H1 (cell line): Measurements from ENCODE around the gene C22orf23. TPM values are rescaled to one million over a fixed set of nuclear protein-coding genes. Genes with fewer than 3 reads are reported as not detected.

Source experiments
- CTCF ChIA-PET: fragments of 300-600 bp; sonication (Branson Sonifier 250); formaldehyde crosslinking; loops from one replicate; lab custom pipeline; 2021; ENCODE audit not compliant: partially characterized antibody; lab: Charles Lee
- POLR2A ChIA-PET: fragments of 300-600 bp; sonication (Branson Sonifier 250); formaldehyde crosslinking; loops from one replicate; lab custom pipeline; 2021; ENCODE audit warnings: inconsistent platforms; ENCODE audit not compliant: partially characterized antibody; lab: Charles Lee
- DNase-seq, 2 experiments: peaks; one replicate each; pipeline versions ENCODE4 v3.0.0 to v3.0.0-alpha.2; 2010 to 2022; ENCODE audit warnings: low spot score in 2 of 2, low read depth in 1 of 2, mixed read lengths in 1 of 2
- FAIRE-seq: peaks from 2 replicates; lab custom pipeline; 2011; peaks lifted over from hg19 to GRCh38; lab: Jason Lieb, UNC
- H2AFZ ChIP-seq: 2 replicates; pipeline ENCODE4 v1.8.1; 2012; ENCODE audit warnings: low read length, inconsistent platforms
- H2AK5ac ChIP-seq: 2 replicates; pipeline ENCODE4 v1.6.1; 2013; ENCODE audit warnings: low read depth, low read length
- H2BK120ac ChIP-seq: replicated peaks from 2 replicates; pipeline ENCODE3; 2013; ENCODE audit warnings: low read depth, low read length, inconsistent platforms
- H2BK12ac ChIP-seq: 2 replicates; pipeline ENCODE4 v1.6.1; 2013; ENCODE audit warnings: low read depth, low read length
- H2BK15ac ChIP-seq: 2 replicates; pipeline ENCODE4 v1.6.1; 2013; ENCODE audit warnings: low read length
- H2BK20ac ChIP-seq: 2 replicates; pipeline ENCODE4 v1.6.1; 2013; ENCODE audit warnings: low read length
- H2BK5ac ChIP-seq: 2 replicates; pipeline ENCODE4 v1.6.1; 2013; ENCODE audit warnings: low read depth, low read length
- H3K14ac ChIP-seq: 2 replicates; pipeline ENCODE4 v1.6.1; 2013; ENCODE audit warnings: inconsistent platforms; ENCODE audit not compliant: insufficient read length
- H3K18ac ChIP-seq: 2 replicates; pipeline ENCODE4 v1.6.1; 2013; ENCODE audit warnings: low read length; ENCODE audit errors: extremely low read depth
- H3K23ac ChIP-seq: 2 replicates; pipeline ENCODE4 v1.6.1; 2013; ENCODE audit warnings: inconsistent platforms; ENCODE audit not compliant: insufficient read length
- H3K23me2 ChIP-seq: 2 replicates; pipeline ENCODE4 v1.6.1; 2013; ENCODE audit warnings: low read depth, low read length
- H3K27ac ChIP-seq: 2 replicates; pipeline ENCODE4 v1.6.1; 2011; ENCODE audit warnings: low read depth, low read length, inconsistent platforms
- H3K27me3 ChIP-seq, 4 experiments: replicated peaks in 1 of 4; 1 replicate in 1 of 4; 2 replicates in 3 of 4; pipeline versions ENCODE4 v1.6.1 to v1.8.1; 2011 to 2013; ENCODE audit warnings: low read length in 3 of 4, mild to moderate bottlenecking in 3 of 4, inconsistent platforms in 2 of 4, mixed read lengths in 2 of 4, moderate library complexity in 1 of 4; ENCODE audit not compliant: control insufficient read depth in 3 of 4, insufficient read depth in 3 of 4; ENCODE audit errors: extremely low read depth in 1 of 4
- H3K36me3 ChIP-seq, 4 experiments: 2 replicates each; pipeline versions ENCODE4 v1.6.1 to v1.8.1; 2011 to 2013; ENCODE audit warnings: mild to moderate bottlenecking in 4 of 4, low read length in 3 of 4, moderate library complexity in 2 of 4, control low read depth in 1 of 4, inconsistent platforms in 1 of 4; ENCODE audit not compliant: insufficient read depth in 4 of 4, control insufficient read depth in 2 of 4
- H3K4ac ChIP-seq: replicated peaks from 2 replicates; pipeline ENCODE3; 2013; ENCODE audit warnings: low read length, low read depth, mixed read lengths, inconsistent platforms; ENCODE audit not compliant: insufficient read length
- H3K4me1 ChIP-seq, 4 experiments: replicated peaks in 1 of 4; 1 replicate in 1 of 4; 2 replicates in 3 of 4; pipeline versions ENCODE4 v1.6.1 to v1.8.1; 2011 to 2013; ENCODE audit warnings: low read length in 3 of 4, inconsistent platforms in 2 of 4, mixed read lengths in 1 of 4; ENCODE audit not compliant: insufficient read depth in 4 of 4, control insufficient read depth in 3 of 4
- H3K4me2 ChIP-seq, 2 experiments: 2 replicates each; pipeline versions ENCODE4 v1.6.1 to v1.8.1; 2011 to 2013; ENCODE audit warnings: low read depth in 2 of 2, low read length in 2 of 2, control low read depth in 1 of 2, inconsistent platforms in 1 of 2, mild to moderate bottlenecking in 1 of 2; ENCODE audit not compliant: insufficient read depth in 1 of 2
- H3K4me3 ChIP-seq, 4 experiments: fragments of 200-600, 300-600 bp in 1 of 4; sonication (generic), shearing (Covaris generic), sonication (Bioruptor Twin) in 1 of 4; 2 replicates each; pipeline versions ENCODE4 v1.5.1 to v1.8.1; 2011 to 2016; ENCODE audit warnings: low read length in 4 of 4, low read depth in 3 of 4, control low read depth in 2 of 4, inconsistent platforms in 2 of 4, mild to moderate bottlenecking in 2 of 4, mixed read lengths in 1 of 4, moderate library complexity in 1 of 4; ENCODE audit not compliant: insufficient read depth in 2 of 4; ENCODE audit errors: extremely low read depth in 1 of 4
- H3K56ac ChIP-seq: replicated peaks from 2 replicates; pipeline ENCODE3; 2013; ENCODE audit warnings: low read depth, mild to moderate bottlenecking, mixed read lengths, low read length, inconsistent platforms; ENCODE audit not compliant: insufficient read length
- H3K79me1 ChIP-seq: 2 replicates; pipeline ENCODE4 v1.6.1; 2013; ENCODE audit warnings: low read depth, low read length, control low read depth
- H3K79me2 ChIP-seq, 2 experiments: 2 replicates each; pipeline versions ENCODE4 v1.6.1 to v1.8.1; 2012 to 2013; ENCODE audit warnings: low read length in 2 of 2, mild to moderate bottlenecking in 2 of 2, inconsistent platforms in 1 of 2; ENCODE audit not compliant: insufficient read depth in 2 of 2, control insufficient read depth in 1 of 2
- H3K9ac ChIP-seq, 4 experiments: replicated peaks in 1 of 4; 1 replicate in 1 of 4; 2 replicates in 3 of 4; pipeline versions ENCODE4 v1.6.1 to v1.8.1; 2011 to 2013; ENCODE audit warnings: low read depth in 3 of 4, low read length in 3 of 4, control low read depth in 2 of 4, mild to moderate bottlenecking in 2 of 4, moderate library complexity in 2 of 4, inconsistent platforms in 1 of 4; ENCODE audit errors: extremely low read depth in 1 of 4
- H3K9me3 ChIP-seq, 2 experiments: 2 replicates each; pipeline versions ENCODE4 v1.6.1 to v1.8.1; 2012 to 2013; ENCODE audit warnings: mild to moderate bottlenecking in 2 of 2, moderate library complexity in 2 of 2, control low read depth in 1 of 2, inconsistent platforms in 1 of 2, low read depth in 1 of 2, low read length in 1 of 2, mixed read lengths in 1 of 2; ENCODE audit not compliant: insufficient read depth in 2 of 2
- H4K20me1 ChIP-seq, 2 experiments: replicated peaks in 1 of 2; 2 replicates each; pipeline versions ENCODE3 to v1.8.1; 2011 to 2013; ENCODE audit warnings: inconsistent platforms in 2 of 2, low read length in 2 of 2, mild to moderate bottlenecking in 1 of 2; ENCODE audit not compliant: insufficient read depth in 2 of 2, control insufficient read depth in 1 of 2
- H4K5ac ChIP-seq: 2 replicates; pipeline ENCODE4 v1.6.1; 2013; ENCODE audit warnings: low read length, low read depth, mixed read lengths, inconsistent platforms; ENCODE audit not compliant: insufficient read length
- H4K8ac ChIP-seq: 2 replicates; pipeline ENCODE4 v1.8.0; 2013; ENCODE audit warnings: mild to moderate bottlenecking, moderate library complexity, low read length, inconsistent platforms; ENCODE audit not compliant: insufficient read depth; ENCODE audit errors: extremely low read depth
- H4K91ac ChIP-seq: replicated peaks from 2 replicates; pipeline ENCODE3; 2013; ENCODE audit warnings: low read length, mixed read lengths, inconsistent platforms; ENCODE audit not compliant: insufficient read length
- HDAC6 ChIP-seq: IDR thresholded peaks from one replicate; pipeline ENCODE4 v1.7.1; 2012; ENCODE audit warnings: low read depth, mild to moderate bottlenecking, inconsistent platforms, low read length, moderate library complexity
- JUN ChIP-seq: IDR thresholded peaks from 2 replicates; pipeline ENCODE4 v1.6.1; 2011; ENCODE audit warnings: low read depth, mild to moderate bottlenecking, improper control_type of control experiment, low read length
- PHF8 ChIP-seq: fragments of 200-600 bp; sonication (generic); conservative IDR thresholded peaks from 2 replicates; pipeline ENCODE4 v1.7.1; 2012; ENCODE audit warnings: low read depth, mild to moderate bottlenecking, inconsistent platforms, low read length, moderate library complexity
- POU5F1 ChIP-seq: IDR thresholded peaks from 2 replicates; pipeline ENCODE4 v1.6.1; 2011; ENCODE audit warnings: low read depth, mild to moderate bottlenecking, low read length, moderate library complexity
- RAD21 ChIP-seq, 2 experiments: IDR thresholded peaks in 1 of 2; conservative IDR thresholded peaks in 1 of 2; 2 replicates each; pipeline ENCODE4 v1.6.1; 2011; ENCODE audit warnings: low read depth in 2 of 2, low read length in 2 of 2, improper control_type of control experiment in 1 of 2, inconsistent platforms in 1 of 2, mild to moderate bottlenecking in 1 of 2, moderate library complexity in 1 of 2
- RXRA ChIP-seq: IDR thresholded peaks from 2 replicates; pipeline ENCODE4 v1.6.1; 2011; ENCODE audit warnings: low read depth, mild to moderate bottlenecking, low read length, moderate library complexity; ENCODE audit not compliant: insufficient read depth
- SRF ChIP-seq: IDR thresholded peaks from 2 replicates; pipeline ENCODE4 v1.6.1; 2011; ENCODE audit warnings: mild to moderate bottlenecking, low read depth, low read length, moderate library complexity
- TAF7 ChIP-seq: optimal IDR thresholded peaks from 2 replicates; pipeline ENCODE3; 2011; ENCODE audit warnings: low read depth, mild to moderate bottlenecking, inconsistent platforms, low read length, moderate library complexity, borderline replicate concordance
- WGBS, 2 experiments: shearing (Covaris generic) in 1 of 2; methylation state at CpG; one replicate each; pipeline versions ENCODE4 v1.1.6 to v1.1.7; 2013 to 2015; ENCODE audit warnings: low lambda C conversion rate in 2 of 2, mixed read lengths in 2 of 2, inconsistent platforms in 1 of 2, low coverage in 1 of 2, missing lambda C conversion rate in 1 of 2; ENCODE audit not compliant: insufficient replicate concordance in 2 of 2, insufficient coverage in 1 of 2, insufficient read length in 1 of 2; ENCODE audit errors: extremely low coverage in 1 of 2, missing lambda C conversion rate in 1 of 2; 5-methylcytosine and 5-hydroxymethylcytosine counted together
- long read RNA-seq, 2 experiments: library from RNA in 1 of 2; library from capped mRNA in 1 of 2; stranded (forward); transcript quantifications; one replicate each; pipeline ENCODE4 v2.0.0, GENCODE V29; 2021; ENCODE audit warnings: inconsistent platforms in 1 of 2
- polyA minus RNA-seq, 3 experiments: library from RNA; depleted of rRNA, polyadenylated mRNA; stranded (reverse); fragments of >200 nt; gene quantifications; 1 replicate in 2 of 3; 2 replicates in 1 of 3; pipeline ENCODE4 v1.2.3, GENCODE V29; 2011
- polyA plus RNA-seq, 7 experiments: library from polyadenylated mRNA; depleted of rRNA in 3 of 7; stranded (reverse) in 5 of 7; unstranded in 2 of 7; fragments of >200 nt in 5 of 7; fragments of 200-250 nt in 2 of 7; gene quantifications; 1 replicate in 5 of 7; 2 replicates in 1 of 7; 4 replicates in 1 of 7; pipeline versions ENCODE4 v1.2.1 to v1.2.3, GENCODE V29; 2011 to 2013; ENCODE audit warnings: missing spikeins in 2 of 7, mixed read lengths in 2 of 7
- total RNA-seq: library from RNA; stranded (reverse); fragmentation: NEBNext Ultra II Directional; extraction: Animal tissue kit (Norgen Biotek cat#: 25700); gene quantifications from 2 replicates; pipeline ENCODE4 v1.2.1, GENCODE V29; 2021

C22orf23 gene
- total RNA-seq, result 0.21 and 0.54 TPM in 2 replicates
- polyA plus RNA-seq (2011; rRNA removed), result 0.50 and 0.71 TPM in 2 replicates
- polyA plus RNA-seq (2011; cell fraction: cytosol; rRNA removed), result 0.62 TPM
- 0.90 TPM for polyA plus RNA-seq (2011; cell fraction: nucleus; rRNA removed)
- polyA plus RNA-seq (2012, experiment 1 of 2), result 0.70 to 0.97 TPM (median 0.76 TPM) in 4 replicates
- polyA plus RNA-seq (2012, experiment 2 of 2), result 0.70 TPM
- polyA plus RNA-seq (2013, experiment 1 of 2), result 0.59 TPM
- polyA plus RNA-seq (2013, experiment 2 of 2), result 0.77 TPM
- polyA minus RNA-seq (2011; rRNA and poly(A)+ RNA removed), result 0.28 and 0.51 TPM in 2 replicates
- not detected for polyA minus RNA-seq (2011; cell fraction: cytosol; rRNA and poly(A)+ RNA removed)
- polyA minus RNA-seq (2011; cell fraction: nucleus; rRNA and poly(A)+ RNA removed), result not detected
- long read RNA-seq, experiment 1, result 0 reads
- long read RNA-seq, experiment 2, result 0 reads

GRCh38 chr22:37953437-37954179 is at the start of gene C22orf23, which contains the start of gene POLR2F:
C22orf23 (minus strand) TSS chr22:37953601; CDS start chr22:37953149, 452 bp downstream.
POLR2F (plus strand) TSS chr22:37953699; CDS start chr22:37953788, 89 bp downstream.
- peak within 1 kb of the TSS; percentile 49 for H3K56ac ChIP-seq
- no peak within 1 kb of the TSS for H3K4ac ChIP-seq
- ChIA-PET POLR2A (interaction anchor here (0.7 to 2.1 kb wide), 10 partner anchors 12 to 131 kb away, joined by 3 to 5 read pairs (median 3); partner anchors contain the start of genes GALR3 and MICALL1), CTCF (interaction anchor here (0.6 to 7.9 kb wide), 14 partner anchors 12 to 274 kb away, joined by 3 to 48 read pairs (median 3); no protein-coding TSS in a partner anchor)
- H3K36me3 ChIP-seq, result peaks cover 10 to 18% (median 15%) of the 10 kb centered on the region in 4 experiments
- H4K8ac ChIP-seq, result peak within 1 kb of the TSS; percentile 83
- H2BK5ac ChIP-seq, result peak within 1 kb of the TSS; percentile 66
- peaks cover 6% of the 10 kb centered on the region for H3K23me2 ChIP-seq
- H2BK120ac ChIP-seq, result no peak within 1 kb of the TSS
- peak within 1 kb of the TSS; percentile 85 to 98 (median 94) for H3K4me3 ChIP-seq
- H3K18ac ChIP-seq, result peak within 1 kb of the TSS; percentile 95
- 3% methylated on average over 49 of the region's 52 CpGs; no CpG with 5 or more reads in 1 of the 2 experiments for WGBS, 2 experiments
- DNase-seq (peak; percentile 71 to 96), FAIRE-seq (peak; percentile 86)
- H3K79me2 ChIP-seq, result peaks cover 0 to 16% of the 10 kb centered on the region in 2 experiments; a peak in 2 of 4 replicates
- peak within 1 kb of the TSS; percentile 84 to 94 for H3K4me2 ChIP-seq
- no peak within 1 kb of the TSS for H2BK12ac ChIP-seq
- no peak within 1 kb of the TSS for H2BK20ac ChIP-seq
- H3K9ac ChIP-seq, result peak within 1 kb of the TSS; percentile 65 to 82 (median 74)
- H2BK15ac ChIP-seq, result no peak within 1 kb of the TSS
- H3K27me3 ChIP-seq, result no peaks in the 10 kb centered on the region; a peak in 4 of 7 replicates
- H4K5ac ChIP-seq, result peak within 1 kb of the TSS; percentile 65
- peak within 1 kb of the TSS; percentile 66; the same call in 1 of the 2 replicates for H3K27ac ChIP-seq
- H2AK5ac ChIP-seq, result no peak within 1 kb of the TSS
- peaks cover 0 to 10% (median 4%) of the 10 kb centered on the region in 4 experiments; a peak in 4 of 7 replicates for H3K4me1 ChIP-seq
- peaks cover 0 to 2% of the 10 kb centered on the region in 2 experiments for H4K20me1 ChIP-seq
- H4K91ac ChIP-seq, result peak within 1 kb of the TSS; percentile 84
- H3K14ac ChIP-seq, result no peak within 1 kb of the TSS
- no peaks in the 10 kb centered on the region for H3K9me3 ChIP-seq
- no peak within 1 kb of the TSS for H3K23ac ChIP-seq
- peaks cover 4% of the 10 kb centered on the region; the same call in 1 of the 2 replicates for H3K79me1 ChIP-seq
- peak within 1 kb of the TSS; percentile 79 for H2AFZ ChIP-seq
- TF ChIP-seq RXRA (no peak), PHF8 (peak; percentile 83), HDAC6 (no peak), JUN (no peak), SRF (0 out of 2 replicates have a peak, but pooled peaks have one; percentile 11), RAD21 (IDR thresholded peaks at IDR 0.05 in 1 of 2, conservative IDR thresholded peaks at IDR 0.05 in 1 of 2; ENCODE audit: low read depth in 2 of 2, low read length in 2 of 2) (no peak), POU5F1 (no peak), TAF7 (no peak)
